Measurements from ENCODE around the gene TNPO2.

The TNPO2 gene

GRCh38 chr19:12668932-12669269 lies 54.8 kb downstream of the TNPO2 start:
- Histone ChIP-seq H3K9me3 (ENCODE audit: control insufficient read depth, insufficient read depth, low read length) (no peaks in the 10 kb centered on the region), H3K9ac (ENCODE audit: low read depth, low read length) (peak overlapping the region; percentile 95), H3K4me1 (ENCODE audit: control insufficient read depth, insufficient read depth, low read length) (peaks cover 4% of the 10 kb centered on the region), H3K36me3 (ENCODE audit: control insufficient read depth, insufficient read depth, low read length) (peaks cover 15% of the 10 kb centered on the region), H3K4me3 (ENCODE audit: low read depth, low read length) (peak overlapping the region; percentile 86), H3K27me3 (ENCODE audit: control insufficient read depth, insufficient read depth, low read length) (no peaks in the 10 kb centered on the region)

DNA sequence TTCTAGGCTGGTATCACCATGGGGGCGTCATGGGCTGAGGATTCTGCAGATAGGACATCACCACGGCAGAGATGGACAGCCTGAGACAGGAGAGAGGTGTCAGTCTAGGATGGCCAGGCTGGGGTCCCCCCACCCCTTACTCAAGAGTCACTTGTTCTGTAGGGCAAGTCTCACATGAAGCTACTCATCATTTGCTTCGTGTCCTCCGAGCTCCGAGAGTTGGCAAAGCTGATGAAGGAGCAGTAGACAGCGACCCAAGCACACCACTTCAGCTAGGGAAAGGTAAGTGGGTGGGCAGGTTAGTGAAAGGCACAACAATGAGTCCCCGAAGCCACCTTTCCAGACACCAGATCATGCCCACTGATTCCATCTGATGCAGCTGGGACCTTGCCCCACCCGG lies 55.4 kb downstream of the TNPO2 start:
- Histone ChIP-seq H3K36me3 (ENCODE audit: control insufficient read depth, insufficient read depth, low read length) (peaks cover 15% of the 10 kb centered on the region), H3K9me3 (ENCODE audit: control insufficient read depth, insufficient read depth, low read length) (no peaks in the 10 kb centered on the region)

DNA sequence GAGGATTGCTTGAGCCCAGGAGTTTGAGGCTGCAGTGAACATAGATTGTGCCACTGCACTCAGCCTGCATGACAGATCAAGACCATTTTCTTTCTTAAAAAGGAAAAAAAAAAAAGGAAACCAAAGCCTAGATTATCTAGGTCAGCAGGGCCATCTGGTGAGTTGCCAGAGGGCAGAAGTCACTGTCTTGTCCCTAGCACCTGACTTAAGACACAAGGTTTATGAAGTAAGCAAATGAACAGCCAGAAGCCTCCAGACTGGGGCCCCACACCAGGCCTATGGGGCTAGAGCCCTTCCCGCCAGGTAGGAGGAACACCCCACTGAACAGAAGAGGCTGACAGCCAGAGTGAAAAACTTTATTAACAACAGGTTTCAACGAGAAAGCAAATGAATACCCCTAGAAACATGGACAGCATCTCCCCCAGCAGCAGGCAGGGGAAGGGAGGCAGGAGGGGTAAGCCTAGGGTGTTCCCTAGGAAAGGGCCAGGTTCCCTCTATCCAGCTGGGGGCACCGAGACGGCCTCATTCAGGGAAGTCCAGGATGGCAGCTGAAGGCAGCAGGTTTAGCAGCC lies 55.9 kb downstream of the TNPO2 start:
- H3K9me3 ChIP-seq (ENCODE audit: control insufficient read depth, insufficient read depth, low read length) = no peaks in the 10 kb centered on the region
- H3K9ac ChIP-seq (ENCODE audit: low read depth, low read length) = no peak overlapping the region
- peak overlapping the region; percentile 86 for H3K4me3 ChIP-seq (ENCODE audit: low read depth, low read length)
- H3K4me1 ChIP-seq (ENCODE audit: control insufficient read depth, insufficient read depth, low read length) = peaks cover 4% of the 10 kb centered on the region
- H3K27me3 ChIP-seq (ENCODE audit: control insufficient read depth, insufficient read depth, low read length) = no peaks in the 10 kb centered on the region
- peaks cover 15% of the 10 kb centered on the region for H3K36me3 ChIP-seq (ENCODE audit: control insufficient read depth, insufficient read depth, low read length)

More for the DNA sequence above, 55.4 kb downstream of the TNPO2 start:
- H3K4me3 ChIP-seq (ENCODE audit: low read depth, low read length) = peak overlapping the region; percentile 86
- peaks cover 4% of the 10 kb centered on the region for H3K4me1 ChIP-seq (ENCODE audit: control insufficient read depth, insufficient read depth, low read length)
- no peak overlapping the region for H3K9ac ChIP-seq (ENCODE audit: low read depth, low read length)
- no peaks in the 10 kb centered on the region for H3K27me3 ChIP-seq (ENCODE audit: control insufficient read depth, insufficient read depth, low read length)

GRCh38 chr19:12666265-12667048 lies 57.3 kb downstream of the TNPO2 start, which contains the start of the genes MAN2B1 and WDR83:
TSS of gene MAN2B1 (minus strand) at chr19:12666742. CDS start at chr19:12666701, 41 bp downstream.
TSS of gene WDR83 (plus strand) at chr19:12666807. CDS start at chr19:12669791, 2,984 bp downstream.
- Histone ChIP-seq H3K27me3 (ENCODE audit: control insufficient read depth, insufficient read depth, low read length) (no peaks in the 10 kb centered on the region), H3K4me1 (ENCODE audit: control insufficient read depth, insufficient read depth, low read length) (peaks cover 4% of the 10 kb centered on the region), H3K9ac (ENCODE audit: low read depth, low read length) (peak within 1 kb of the TSS; percentile 67), H3K9me3 (ENCODE audit: control insufficient read depth, insufficient read depth, low read length) (no peaks in the 10 kb centered on the region), H3K4me3 (ENCODE audit: low read depth, low read length) (peak within 1 kb of the TSS; percentile 83), H3K36me3 (ENCODE audit: control insufficient read depth, insufficient read depth, low read length) (peaks cover 12% of the 10 kb centered on the region)

DNA sequence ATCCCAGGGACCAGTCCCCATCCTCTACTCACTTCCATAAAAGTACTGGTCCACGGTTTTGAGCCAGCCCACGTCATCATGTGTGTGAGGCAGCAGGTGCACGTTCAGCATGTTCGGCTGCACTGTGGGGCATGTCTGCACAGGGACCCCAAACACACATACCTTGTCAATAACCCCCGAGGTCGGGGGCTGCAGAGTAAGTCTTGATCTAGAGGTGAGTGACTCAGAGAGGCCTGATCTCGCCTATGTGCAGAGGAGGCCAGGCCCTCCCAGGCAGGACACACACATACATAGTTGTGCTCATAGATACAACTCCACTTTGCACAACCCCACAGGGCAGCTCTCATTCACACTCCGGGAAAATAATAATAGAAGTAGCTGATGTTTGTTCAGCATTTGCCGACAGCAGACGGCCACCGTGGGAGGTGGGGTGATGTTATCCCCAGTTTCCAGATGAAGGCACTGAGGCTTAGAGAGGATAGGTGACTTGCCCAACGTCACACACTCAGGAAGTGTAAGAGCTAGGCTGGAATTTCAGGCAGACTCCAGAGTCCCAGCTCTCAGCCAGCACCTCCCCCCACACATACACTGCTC lies 58.0 kb downstream of the TNPO2 start:
- H3K27me3 ChIP-seq (ENCODE audit: control insufficient read depth, insufficient read depth, low read length) = no peaks in the 10 kb centered on the region
- no peaks in the 10 kb centered on the region for H3K9me3 ChIP-seq (ENCODE audit: control insufficient read depth, insufficient read depth, low read length)
- peak overlapping the region; percentile 67 for H3K9ac ChIP-seq (ENCODE audit: low read depth, low read length)
- peak overlapping the region; percentile 83 for H3K4me3 ChIP-seq (ENCODE audit: low read depth, low read length)
- peaks cover 19% of the 10 kb centered on the region for H3K36me3 ChIP-seq (ENCODE audit: control insufficient read depth, insufficient read depth, low read length)
- peaks cover 4% of the 10 kb centered on the region for H3K4me1 ChIP-seq (ENCODE audit: control insufficient read depth, insufficient read depth, low read length)

DNA sequence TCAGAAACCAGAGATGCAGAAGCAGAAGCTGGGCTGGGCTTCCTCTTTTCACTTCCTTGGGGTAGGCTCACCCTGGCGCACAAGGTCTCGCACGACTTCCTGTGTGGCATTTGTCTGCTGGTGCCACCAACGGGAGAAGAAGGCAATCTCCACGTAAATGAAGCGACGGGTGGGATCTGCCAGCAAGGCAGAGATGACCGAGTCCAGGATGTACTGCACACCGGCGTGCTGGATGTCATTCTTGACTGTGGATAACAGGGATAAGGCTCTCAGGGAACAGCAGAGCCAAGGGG lies 58.5 kb downstream of the TNPO2 start:
- Histone ChIP-seq H3K4me3 (ENCODE audit: low read depth, low read length) (no peak overlapping the region), H3K4me1 (ENCODE audit: control insufficient read depth, insufficient read depth, low read length) (peaks cover 3% of the 10 kb centered on the region), H3K9ac (ENCODE audit: low read depth, low read length) (no peak overlapping the region), H3K36me3 (ENCODE audit: control insufficient read depth, insufficient read depth, low read length) (peaks cover 19% of the 10 kb centered on the region), H3K27me3 (ENCODE audit: control insufficient read depth, insufficient read depth, low read length) (no peaks in the 10 kb centered on the region), H3K9me3 (ENCODE audit: control insufficient read depth, insufficient read depth, low read length) (no peaks in the 10 kb centered on the region)

DNA sequence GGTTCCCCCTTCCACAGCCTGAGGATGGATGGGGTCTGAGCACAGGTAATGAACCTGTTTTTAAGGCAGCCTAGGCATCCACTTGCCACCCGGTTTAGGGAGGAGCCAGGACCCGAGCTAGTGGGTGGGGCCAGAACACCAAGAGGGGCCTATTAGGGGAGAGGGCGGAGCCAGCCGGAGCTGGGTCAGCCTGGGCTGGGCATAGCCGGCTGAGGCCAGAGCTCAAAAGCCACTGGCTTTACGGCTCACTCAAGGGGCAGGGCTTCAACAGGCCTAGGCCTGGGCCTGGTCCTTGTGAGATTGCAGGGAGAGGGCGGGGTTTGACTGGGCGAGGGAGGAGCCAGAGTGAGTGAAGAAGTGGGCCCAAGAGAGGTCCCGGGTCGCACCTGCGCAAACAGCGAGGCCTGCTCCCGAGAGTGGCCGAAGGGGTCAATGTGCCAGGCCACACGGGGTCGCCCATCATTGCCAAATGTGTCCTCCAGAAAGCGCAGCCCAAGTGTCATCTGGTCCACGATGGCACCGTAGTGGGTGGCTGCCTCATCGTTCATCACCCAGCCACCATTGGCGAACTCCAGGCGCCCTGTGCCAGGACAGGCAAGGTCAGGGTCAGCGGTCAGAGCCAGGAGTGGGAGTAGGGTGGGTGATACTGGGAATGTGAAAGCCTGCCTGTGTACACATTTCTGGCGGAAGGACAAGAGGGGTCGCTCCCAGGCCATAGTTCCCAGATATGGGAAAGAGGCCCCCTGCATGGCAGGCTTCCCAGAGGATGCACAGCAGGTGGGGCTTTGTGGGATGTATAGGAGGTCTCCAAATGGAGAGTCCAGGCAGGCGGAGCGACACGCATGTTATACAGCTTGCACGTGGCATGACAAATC lies 59.1 kb downstream of the TNPO2 start:
- no peaks in the 10 kb centered on the region for H3K9me3 ChIP-seq (ENCODE audit: control insufficient read depth, insufficient read depth, low read length)
- H3K27me3 ChIP-seq (ENCODE audit: control insufficient read depth, insufficient read depth, low read length) = no peaks in the 10 kb centered on the region
- peaks cover 19% of the 10 kb centered on the region for H3K36me3 ChIP-seq (ENCODE audit: control insufficient read depth, insufficient read depth, low read length)
- no peak overlapping the region for H3K4me3 ChIP-seq (ENCODE audit: low read depth, low read length)
- H3K9ac ChIP-seq (ENCODE audit: low read depth, low read length) = no peak overlapping the region
- H3K4me1 ChIP-seq (ENCODE audit: control insufficient read depth, insufficient read depth, low read length) = peaks cover 3% of the 10 kb centered on the region

DNA sequence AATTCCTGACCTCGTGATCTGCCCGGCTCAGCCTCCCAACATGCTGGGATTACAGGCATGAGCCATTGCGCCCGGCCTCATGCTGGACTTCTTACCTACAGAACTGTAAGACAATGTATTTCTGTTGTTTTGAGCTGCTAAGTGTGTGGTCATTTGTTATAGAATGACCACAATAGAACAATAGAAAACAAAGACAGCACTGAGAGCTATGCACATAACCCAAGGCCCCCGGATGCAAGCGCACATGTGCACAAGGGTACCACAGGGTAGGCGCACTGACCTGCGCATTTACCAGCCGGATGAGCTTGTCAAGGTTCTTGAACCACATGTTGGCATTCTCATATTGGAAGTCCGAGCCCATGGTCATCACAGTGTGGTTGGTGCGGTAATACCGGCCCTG lies 62.8 kb downstream of the TNPO2 start:
- no peak overlapping the region for H3K4me3 ChIP-seq (ENCODE audit: low read depth, low read length)
- no peak overlapping the region for H3K9ac ChIP-seq (ENCODE audit: low read depth, low read length)
- H3K36me3 ChIP-seq (ENCODE audit: control insufficient read depth, insufficient read depth, low read length) = peaks cover 26% of the 10 kb centered on the region
- peaks cover 1% of the 10 kb centered on the region for H3K4me1 ChIP-seq (ENCODE audit: control insufficient read depth, insufficient read depth, low read length)
- H3K27me3 ChIP-seq (ENCODE audit: control insufficient read depth, insufficient read depth, low read length) = no peaks in the 10 kb centered on the region
- H3K9me3 ChIP-seq (ENCODE audit: control insufficient read depth, insufficient read depth, low read length) = no peaks in the 10 kb centered on the region

GRCh38 chr19:12657966-12658365 lies 65.8 kb downstream of the TNPO2 start:
- H3K4me1 ChIP-seq (ENCODE audit: control insufficient read depth, insufficient read depth, low read length) = no peaks in the 10 kb centered on the region
- peaks cover 17% of the 10 kb centered on the region for H3K36me3 ChIP-seq (ENCODE audit: control insufficient read depth, insufficient read depth, low read length)
- H3K9me3 ChIP-seq (ENCODE audit: control insufficient read depth, insufficient read depth, low read length) = no peaks in the 10 kb centered on the region
- no peak overlapping the region for H3K9ac ChIP-seq (ENCODE audit: low read depth, low read length)
- no peak overlapping the region for H3K4me3 ChIP-seq (ENCODE audit: low read depth, low read length)
- no peaks in the 10 kb centered on the region for H3K27me3 ChIP-seq (ENCODE audit: control insufficient read depth, insufficient read depth, low read length)

DNA sequence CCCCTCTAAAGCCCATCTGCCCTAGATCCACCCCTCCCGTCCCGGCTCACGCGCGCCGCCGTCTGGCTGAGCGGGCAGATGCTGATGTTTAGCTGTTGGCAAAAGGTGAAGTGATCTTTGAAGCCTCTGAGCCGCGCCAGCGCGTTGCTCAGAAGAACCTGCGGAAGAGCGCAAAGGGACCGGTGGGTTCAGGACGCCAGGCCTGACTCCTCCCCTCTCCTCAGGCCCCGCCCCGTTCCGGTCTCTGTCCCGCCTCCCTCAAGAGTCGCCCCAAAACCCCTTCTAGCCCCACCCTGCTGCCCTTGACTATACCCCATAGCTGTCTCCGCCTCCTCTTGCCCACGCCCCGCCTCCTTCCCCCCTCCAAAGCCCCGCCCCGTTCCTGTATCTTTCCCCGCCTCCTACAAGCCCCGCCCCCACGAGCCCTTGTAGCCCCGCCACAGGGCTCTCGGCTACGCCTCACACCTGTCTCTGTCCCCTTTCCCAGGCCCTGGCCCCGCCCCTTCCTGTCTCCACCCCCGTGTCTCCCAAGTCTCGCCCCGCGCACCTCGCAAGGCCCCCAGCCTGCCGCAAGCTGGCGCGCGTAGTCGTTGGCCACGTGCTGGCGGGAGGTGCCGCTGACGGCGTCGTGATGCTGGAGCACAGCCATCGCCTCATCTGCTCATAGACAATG lies 66.7 kb downstream of the TNPO2 start:
- H3K9ac ChIP-seq (ENCODE audit: low read depth, low read length) = peak overlapping the region; percentile 4
- H3K36me3 ChIP-seq (ENCODE audit: control insufficient read depth, insufficient read depth, low read length) = peaks cover 17% of the 10 kb centered on the region
- H3K4me3 ChIP-seq (ENCODE audit: low read depth, low read length) = peak overlapping the region; percentile 43
- H3K4me1 ChIP-seq (ENCODE audit: control insufficient read depth, insufficient read depth, low read length) = no peaks in the 10 kb centered on the region
- H3K27me3 ChIP-seq (ENCODE audit: control insufficient read depth, insufficient read depth, low read length) = no peaks in the 10 kb centered on the region
- no peaks in the 10 kb centered on the region for H3K9me3 ChIP-seq (ENCODE audit: control insufficient read depth, insufficient read depth, low read length)

DNA sequence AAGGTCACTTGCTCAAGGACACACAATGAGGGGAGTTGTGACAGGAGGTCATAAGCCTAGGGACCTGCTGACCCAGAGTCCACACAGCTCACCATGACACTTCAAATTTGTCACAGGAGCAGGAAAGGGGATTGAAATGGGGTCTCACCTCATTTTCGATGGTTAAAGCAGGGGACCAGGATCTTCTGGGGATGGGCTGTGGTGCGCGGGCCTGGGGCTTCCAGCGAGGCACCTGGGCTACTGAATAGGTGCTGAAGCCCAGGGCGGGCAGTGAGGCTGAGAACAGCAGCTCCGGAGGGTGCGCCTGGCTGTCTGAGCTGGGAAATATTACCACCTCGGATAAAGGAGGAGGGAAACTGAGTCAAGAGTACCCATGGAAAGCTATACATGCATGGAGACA lies 68.2 kb downstream of the TNPO2 start:
- no peak overlapping the region for H3K4me3 ChIP-seq (ENCODE audit: low read depth, low read length)
- H3K4me1 ChIP-seq (ENCODE audit: control insufficient read depth, insufficient read depth, low read length) = no peaks in the 10 kb centered on the region
- H3K9me3 ChIP-seq (ENCODE audit: control insufficient read depth, insufficient read depth, low read length) = no peaks in the 10 kb centered on the region
- no peaks in the 10 kb centered on the region for H3K27me3 ChIP-seq (ENCODE audit: control insufficient read depth, insufficient read depth, low read length)
- no peak overlapping the region for H3K9ac ChIP-seq (ENCODE audit: low read depth, low read length)
- H3K36me3 ChIP-seq (ENCODE audit: control insufficient read depth, insufficient read depth, low read length) = peaks cover 9% of the 10 kb centered on the region
